Neural cell (in vitro differentiated cells): ENCODE data around the gene MPDZ. TPM values are rescaled to one million over a fixed set of nuclear protein-coding genes. Genes with fewer than 3 reads are reported as not detected.
A peak's percentile ranks its signal among the peaks of the same experiment; 100 is the strongest.

Experiments used
- H2AFZ ChIP-seq: fragments of 200-600, 300-800 bp; sonication (generic), shearing (Covaris generic); 2 replicates; pipeline ENCODE4 v1.6.0; 2014; ENCODE audit warnings: low read depth, mild to moderate bottlenecking, antibody characterized with exemption, low read length, moderate library complexity
- H3F3A ChIP-seq: fragments of 200-600 bp; shearing (Covaris generic); 2 replicates; pipeline ENCODE4 v1.6.1; 2016; ENCODE audit warnings: mild to moderate bottlenecking, moderate library complexity, mixed read lengths, antibody characterized with exemption, low read length; ENCODE audit not compliant: insufficient read depth, poor library complexity, severe bottlenecking
- H3K27ac ChIP-seq: fragments of 200-600, 300-800 bp; sonication (generic), shearing (Covaris generic); 2 replicates; pipeline ENCODE4 v1.5.1; 2014; ENCODE audit warnings: mild to moderate bottlenecking, low read length, moderate library complexity
- H3K27me3 ChIP-seq: fragments of 300-800, 200-600 bp; sonication (generic), shearing (Covaris generic); 2 replicates; pipeline ENCODE4 v1.6.0; 2014; ENCODE audit warnings: mild to moderate bottlenecking, low read depth, low read length, moderate library complexity; ENCODE audit not compliant: insufficient read depth
- H3K36me3 ChIP-seq: fragments of 300-800, 200-600 bp; sonication (generic), shearing (Covaris generic); 2 replicates; pipeline ENCODE4 v1.5.1; 2014; ENCODE audit warnings: mild to moderate bottlenecking, antibody characterized with exemption, low read length, moderate library complexity; ENCODE audit not compliant: insufficient read depth
- H3K4me2 ChIP-seq: fragments of 300-800, 200-600 bp; sonication (generic), shearing (Covaris generic); 2 replicates; pipeline ENCODE4 v1.6.0; 2014; ENCODE audit warnings: mild to moderate bottlenecking, low read length
- H3K4me3 ChIP-seq: fragments of 300-800, 200-600 bp; sonication (generic), shearing (Covaris generic); 2 replicates; pipeline ENCODE4 v1.5.1; 2014; ENCODE audit warnings: mild to moderate bottlenecking, low read length, moderate library complexity
- H3K79me2 ChIP-seq: fragments of 200-600 bp; shearing (Covaris generic); replicated peaks from 2 replicates; pipeline ENCODE4 v1.6.0; 2014; ENCODE audit warnings: mild to moderate bottlenecking, low read length, moderate library complexity; ENCODE audit not compliant: insufficient read depth
- H3K9ac ChIP-seq: fragments of 300-800, 200-600 bp; sonication (generic), shearing (Covaris generic); 2 replicates; pipeline ENCODE4 v1.6.1; 2016; ENCODE audit warnings: mild to moderate bottlenecking, low read length, mixed read lengths
- H3K9me2 ChIP-seq: fragments of 200-600 bp; shearing (Covaris generic); 2 replicates; pipeline ENCODE4 v1.6.1; 2016; ENCODE audit warnings: mild to moderate bottlenecking, low read length, mixed read lengths; ENCODE audit not compliant: insufficient read depth
- H3K9me3 ChIP-seq: fragments of 200-600, 300-800 bp; sonication (generic), shearing (Covaris generic); 2 replicates; pipeline ENCODE4 v1.6.1; 2016; ENCODE audit warnings: mild to moderate bottlenecking, mixed run types, low read length, moderate library complexity, mixed read lengths
- H4K20me1 ChIP-seq: fragments of 200-600 bp; shearing (Covaris generic); 2 replicates; pipeline ENCODE4 v1.6.1; 2016; ENCODE audit warnings: mild to moderate bottlenecking, mixed run types; ENCODE audit not compliant: insufficient read depth
- CTCF ChIP-seq: fragments of 450-650 bp; IDR thresholded peaks from 2 replicates; pipeline ENCODE4 v1.5.1; 2014; ENCODE audit warnings: antibody characterized with exemption, mild to moderate bottlenecking, moderate library complexity; ENCODE audit not compliant: poor library complexity, severe bottlenecking
- EP300 ChIP-seq: fragments of 450-650 bp; conservative IDR thresholded peaks from 2 replicates; pipeline ENCODE4 v1.6.1; 2014; ENCODE audit warnings: antibody characterized with exemption, mild to moderate bottlenecking, moderate library complexity; ENCODE audit not compliant: poor library complexity, severe bottlenecking
- EZH2 ChIP-seq: fragments of 200-600, 300-800 bp; shearing (Covaris generic), sonication (generic); IDR thresholded peaks from 2 replicates; pipeline ENCODE4 v1.6.1; 2014; ENCODE audit warnings: antibody characterized with exemption, low read length, borderline replicate concordance, mild to moderate bottlenecking; ENCODE audit not compliant: insufficient read depth, poor library complexity, severe bottlenecking
- MXI1 ChIP-seq: fragments of 450-650 bp; conservative IDR thresholded peaks from 2 replicates; pipeline ENCODE4 v1.6.1; 2014; ENCODE audit warnings: antibody characterized with exemption, mild to moderate bottlenecking; ENCODE audit not compliant: poor library complexity, severe bottlenecking
- POLR2AphosphoS5 ChIP-seq: IDR thresholded peaks from 2 replicates; pipeline ENCODE4 v1.6.1; 2012
- RAD21 ChIP-seq: fragments of 450-650 bp; conservative IDR thresholded peaks from 2 replicates; pipeline ENCODE4 v1.6.1; 2014; ENCODE audit warnings: antibody characterized with exemption, mild to moderate bottlenecking, moderate library complexity
- REST ChIP-seq: IDR thresholded peaks from 2 replicates; pipeline ENCODE4 v1.6.1; 2012; ENCODE audit warnings: borderline replicate concordance
- SMC3 ChIP-seq: fragments of 450-650 bp; conservative IDR thresholded peaks from 2 replicates; pipeline ENCODE4 v1.6.1; 2014; ENCODE audit warnings: antibody characterized with exemption, mild to moderate bottlenecking, moderate library complexity; ENCODE audit not compliant: poor library complexity
- TAF1 ChIP-seq: IDR thresholded peaks from 2 replicates; pipeline ENCODE4 v1.6.1; 2012; ENCODE audit warnings: low read depth
- polyA plus RNA-seq: library from polyadenylated mRNA; depleted of rRNA; stranded (reverse); fragments of >200 nt; gene quantifications from 2 replicates; pipeline ENCODE4 v1.2.3, GENCODE V29; 2014

Gene MPDZ
- polyA plus RNA-seq, 1 donor from 2014 or later = 13.1 TPM

- H4K20me1 ChIP-seq = no peaks in the 10 kb centered on the region
- H3K9me3 ChIP-seq = no peaks in the 10 kb centered on the region
- H3K4me3 ChIP-seq = no peak overlapping the region
- no peak overlapping the region for H3K27ac ChIP-seq
- H3K36me3 ChIP-seq = no peaks in the 10 kb centered on the region
- no peaks in the 10 kb centered on the region for H3F3A ChIP-seq
- H2AFZ ChIP-seq = no peak overlapping the region
- H3K27me3 ChIP-seq = no peaks in the 10 kb centered on the region
- H3K9me2 ChIP-seq = no peaks in the 10 kb centered on the region
- peaks cover 58% of the 10 kb centered on the region for H3K79me2 ChIP-seq
- TF ChIP-seq POLR2AphosphoS5 (peak; percentile 52), EZH2 (no peak), EP300 (peak; percentile 61)
- no peak overlapping the region for H3K4me2 ChIP-seq
- no peak overlapping the region for H3K9ac ChIP-seq
Measured at GRCh38 chr9:13270734-13271133, 8.8 kb downstream of the MPDZ start.

GRCh38 chr9:13269589-13270452 lies 9.7 kb downstream of the MPDZ start:
- Histone ChIP-seq H4K20me1 (no peaks in the 10 kb centered on the region), H3K27ac (no peak overlapping the region), H3K79me2 (peaks cover 51% of the 10 kb centered on the region), H3K9ac (no peak overlapping the region), H3K27me3 (no peaks in the 10 kb centered on the region), H3K36me3 (no peaks in the 10 kb centered on the region), H3K9me3 (no peaks in the 10 kb centered on the region), H2AFZ (no peak overlapping the region), H3F3A (no peaks in the 10 kb centered on the region), H3K4me3 (no peak overlapping the region), H3K4me2 (peak overlapping the region; percentile 4), H3K9me2 (no peaks in the 10 kb centered on the region)
- TF ChIP-seq EP300 (peak; percentile 45), POLR2AphosphoS5 (no peak)

- Histone ChIP-seq H3K9ac (no peak overlapping the region), H3K27me3 (no peaks in the 10 kb centered on the region), H3K4me2 (no peak overlapping the region), H3K27ac (no peak overlapping the region), H3K9me3 (no peaks in the 10 kb centered on the region), H2AFZ (no peak overlapping the region), H3K79me2 (peaks cover 43% of the 10 kb centered on the region), H3K36me3 (no peaks in the 10 kb centered on the region), H3F3A (no peaks in the 10 kb centered on the region), H3K4me3 (no peak overlapping the region), H4K20me1 (no peaks in the 10 kb centered on the region), H3K9me2 (no peaks in the 10 kb centered on the region)
- no peak for TF ChIP-seq RAD21
- no peak for TF ChIP-seq EZH2
- TF ChIP-seq SMC3 = no peak
- TF ChIP-seq TAF1 = no peak
Measured at GRCh38 chr9:13268469-13268868, 11.0 kb downstream of the MPDZ start.

- TF ChIP-seq POLR2AphosphoS5 (no peak), REST (no peak), EP300 (no peak), EZH2 (no peak), TAF1 (no peak), CTCF (no peak), MXI1 (no peak)
- Histone ChIP-seq H3K27ac (no peak overlapping the region), H3K4me2 (no peak overlapping the region), H3F3A (no peaks in the 10 kb centered on the region), H3K9me2 (no peaks in the 10 kb centered on the region), H3K27me3 (no peaks in the 10 kb centered on the region), H3K9ac (no peak overlapping the region), H3K79me2 (peaks cover 40% of the 10 kb centered on the region), H3K36me3 (no peaks in the 10 kb centered on the region), H3K9me3 (no peaks in the 10 kb centered on the region), H4K20me1 (no peaks in the 10 kb centered on the region), H3K4me3 (no peak overlapping the region), H2AFZ (no peak overlapping the region)
Measured at GRCh38 chr9:13267743-13268142, 11.7 kb downstream of the MPDZ start.
